GM12892 (cell line): ENCODE results near the gene SERTAD4.

Experiments
- POLR2A ChIP-seq: IDR thresholded peaks from 2 replicates; pipeline ENCODE4 v1.6.1; 2011; ENCODE audit warnings: low read depth, low read length, control low read depth
- POLR2AphosphoS5 ChIP-seq: IDR thresholded peaks from 2 replicates; pipeline ENCODE4 v1.6.1; 2011; ENCODE audit warnings: low read depth, low read length, control low read depth
- TAF1 ChIP-seq: IDR thresholded peaks from 2 replicates; pipeline ENCODE4 v1.6.1; 2011; ENCODE audit warnings: low read depth, mild to moderate bottlenecking, control low read depth, low read length, borderline replicate concordance

DNA sequence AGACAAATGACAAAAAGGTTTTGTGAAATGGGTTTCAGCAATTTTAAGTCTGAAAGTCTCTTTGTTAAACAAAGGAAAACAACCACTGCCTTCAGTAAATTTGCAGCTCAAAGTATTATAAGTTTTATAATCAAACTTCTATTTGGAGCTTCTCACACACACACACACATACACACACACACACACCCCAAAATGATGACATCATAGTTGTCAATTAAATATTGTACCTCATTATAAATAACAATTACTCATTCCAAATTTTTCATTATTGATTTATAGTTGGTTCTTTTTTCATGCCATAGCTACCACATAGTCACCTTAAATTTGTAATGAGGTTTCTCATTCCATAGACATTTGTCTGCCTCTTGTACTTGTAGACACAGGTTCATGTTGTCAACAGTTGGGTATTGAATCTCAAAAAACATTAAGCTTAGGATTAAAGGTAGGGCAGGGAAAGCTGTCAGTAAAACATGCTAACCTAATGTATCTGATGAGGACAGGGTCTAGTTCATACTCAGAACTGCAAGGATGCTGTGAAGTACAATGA is 2.4 kb upstream of the SERTAD4 start:
- TF ChIP-seq POLR2A (no peak), POLR2AphosphoS5 (no peak), TAF1 (no peak)
